ENCODE results near the gene CEP85L.

DNA sequence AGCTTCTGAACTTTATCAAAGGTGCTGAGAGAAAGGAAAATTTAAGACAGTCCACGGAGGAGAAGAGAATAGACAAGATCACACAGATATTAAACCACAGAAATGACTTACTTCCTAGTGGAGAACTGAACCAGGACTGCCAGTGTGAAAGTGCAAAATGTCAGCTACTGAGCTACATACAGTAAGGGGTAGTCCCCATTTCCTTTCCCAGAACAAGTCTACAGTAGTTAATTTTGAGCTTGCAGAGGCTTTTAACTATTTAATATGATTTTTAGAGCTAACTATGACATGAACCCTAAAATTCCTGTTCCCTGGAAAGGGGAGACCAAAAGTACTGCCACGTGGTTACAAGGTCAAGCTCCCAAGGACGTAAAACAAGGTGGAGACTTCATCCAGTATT is 45.1 kb downstream of the CEP85L start:
- TF ChIP-seq, protein P1, sequence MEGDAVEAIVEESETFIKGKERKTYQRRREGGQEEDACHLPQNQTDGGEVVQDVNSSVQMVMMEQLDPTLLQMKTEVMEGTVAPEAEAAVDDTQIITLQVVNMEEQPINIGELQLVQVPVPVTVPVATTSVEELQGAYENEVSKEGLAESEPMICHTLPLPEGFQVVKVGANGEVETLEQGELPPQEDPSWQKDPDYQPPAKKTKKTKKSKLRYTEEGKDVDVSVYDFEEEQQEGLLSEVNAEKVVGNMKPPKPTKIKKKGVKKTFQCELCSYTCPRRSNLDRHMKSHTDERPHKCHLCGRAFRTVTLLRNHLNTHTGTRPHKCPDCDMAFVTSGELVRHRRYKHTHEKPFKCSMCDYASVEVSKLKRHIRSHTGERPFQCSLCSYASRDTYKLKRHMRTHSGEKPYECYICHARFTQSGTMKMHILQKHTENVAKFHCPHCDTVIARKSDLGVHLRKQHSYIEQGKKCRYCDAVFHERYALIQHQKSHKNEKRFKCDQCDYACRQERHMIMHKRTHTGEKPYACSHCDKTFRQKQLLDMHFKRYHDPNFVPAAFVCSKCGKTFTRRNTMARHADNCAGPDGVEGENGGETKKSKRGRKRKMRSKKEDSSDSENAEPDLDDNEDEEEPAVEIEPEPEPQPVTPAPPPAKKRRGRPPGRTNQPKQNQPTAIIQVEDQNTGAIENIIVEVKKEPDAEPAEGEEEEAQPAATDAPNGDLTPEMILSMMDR (IDR thresholded peaks at IDR 0.05) = no peak
- no peak for TF ChIP-seq POLR2A (IDR thresholded peaks at IDR 0.05)
